CD4-positive, alpha-beta T cell treated with Interferon gamma for 1 hour (primary cell): ENCODE results near the gene ZCCHC14.
"Not testable (repeated sequence)": the region's sequence is repeated elsewhere in the genome, so short reads cannot be mapped to it uniquely, and the experiment has no call there.

ENCODE experiments used
- DNase-seq: peaks from one replicate; pipeline ENCODE4 v3.0.0-alpha.2; 2020

Gene ZCCHC14

DNA sequence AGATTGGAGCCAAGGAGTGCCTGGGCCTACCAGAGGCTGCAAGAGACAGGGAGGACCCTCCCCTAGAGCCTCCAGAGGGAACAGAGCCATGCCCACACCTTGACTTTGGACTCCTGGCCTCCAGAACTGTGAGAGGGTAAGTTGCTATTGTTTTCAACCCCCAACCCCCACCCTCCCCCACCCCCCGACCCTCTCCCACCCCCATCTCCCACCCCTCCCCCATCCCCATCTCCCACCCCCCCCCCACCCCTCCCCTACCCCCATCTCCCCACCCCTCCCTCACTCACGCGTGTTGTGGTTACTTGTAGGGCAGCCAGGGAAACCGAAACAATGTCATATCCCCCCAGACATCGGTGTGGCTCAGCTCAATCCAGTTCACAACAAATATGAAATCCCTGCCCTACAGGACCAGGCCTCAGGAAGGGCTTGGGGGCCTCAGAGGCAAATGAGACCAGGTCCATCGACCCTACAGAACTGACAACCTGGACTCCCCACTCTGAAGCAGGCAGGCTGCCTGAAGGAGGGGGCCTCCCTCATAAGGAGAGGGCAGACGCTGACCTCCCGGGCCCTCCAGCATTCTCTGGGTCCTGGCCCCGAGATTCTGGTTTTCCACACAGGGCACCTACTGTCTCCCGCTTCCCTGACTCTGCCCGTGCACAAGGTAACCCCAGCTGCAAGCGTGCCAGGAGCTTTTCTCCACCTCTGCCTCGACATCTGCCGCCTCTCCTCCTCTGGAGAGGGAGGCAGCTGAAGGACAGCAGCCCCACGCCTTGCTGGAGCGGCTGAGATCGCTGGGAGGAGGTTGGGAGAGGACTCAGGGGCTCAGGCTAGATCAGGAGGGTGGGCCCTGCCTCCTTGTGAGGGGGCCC, 3.0 kb upstream of the ZCCHC14 start:
- DNase-seq = no peak

DNA sequence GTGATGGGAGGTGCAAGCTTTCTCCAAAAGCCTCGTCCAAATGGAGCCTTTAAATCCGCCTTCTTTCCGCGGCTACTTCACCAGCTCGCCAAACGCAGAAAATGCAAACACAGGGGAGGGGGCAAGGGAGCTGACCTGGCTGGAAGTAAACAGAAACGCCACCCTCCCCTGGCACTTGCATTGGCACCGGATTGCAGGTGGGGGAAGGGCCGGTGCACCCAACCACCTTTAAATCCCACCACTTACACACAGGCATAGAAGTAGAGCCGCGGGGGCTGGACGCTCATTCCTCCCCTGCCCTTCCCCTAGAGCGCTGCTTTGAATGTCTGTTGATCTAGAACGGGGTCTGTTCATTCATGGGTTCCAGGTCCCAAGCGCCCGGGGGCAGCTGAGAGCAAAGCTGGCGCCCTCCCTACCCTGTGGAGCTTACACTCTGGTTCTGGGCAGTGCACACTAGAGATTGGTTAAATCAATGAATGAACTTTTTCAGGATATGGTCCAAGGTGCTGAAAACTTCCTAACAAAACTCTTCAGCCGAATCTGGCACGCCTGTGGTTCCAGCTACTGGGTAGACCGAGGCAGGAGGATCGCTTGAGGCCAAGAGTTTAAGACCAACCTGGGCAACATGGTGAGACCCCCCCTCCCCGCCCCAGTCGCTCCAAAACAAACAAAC, 920 bp upstream of the ZCCHC14 start:
- DNase-seq = no peak

DNA sequence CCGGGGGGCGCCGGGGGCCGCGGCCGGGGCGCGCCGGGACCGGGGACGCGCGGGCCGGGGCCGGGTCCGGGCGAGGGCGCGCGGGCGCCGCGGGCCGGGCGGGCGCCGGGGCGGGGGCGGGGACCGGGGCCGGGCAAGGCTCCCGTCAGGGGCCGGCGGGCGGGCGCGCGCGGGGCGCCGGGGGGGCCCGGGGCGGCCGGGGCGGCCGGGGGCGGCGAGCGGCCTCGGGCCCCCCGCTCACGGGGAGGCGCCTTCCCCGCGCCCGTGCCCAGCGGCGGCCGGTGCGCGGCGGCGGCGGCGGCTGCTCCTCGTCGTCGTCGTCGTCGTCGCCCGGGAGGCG, 563 bp downstream of the ZCCHC14 start:
- no peak for DNase-seq

DNA sequence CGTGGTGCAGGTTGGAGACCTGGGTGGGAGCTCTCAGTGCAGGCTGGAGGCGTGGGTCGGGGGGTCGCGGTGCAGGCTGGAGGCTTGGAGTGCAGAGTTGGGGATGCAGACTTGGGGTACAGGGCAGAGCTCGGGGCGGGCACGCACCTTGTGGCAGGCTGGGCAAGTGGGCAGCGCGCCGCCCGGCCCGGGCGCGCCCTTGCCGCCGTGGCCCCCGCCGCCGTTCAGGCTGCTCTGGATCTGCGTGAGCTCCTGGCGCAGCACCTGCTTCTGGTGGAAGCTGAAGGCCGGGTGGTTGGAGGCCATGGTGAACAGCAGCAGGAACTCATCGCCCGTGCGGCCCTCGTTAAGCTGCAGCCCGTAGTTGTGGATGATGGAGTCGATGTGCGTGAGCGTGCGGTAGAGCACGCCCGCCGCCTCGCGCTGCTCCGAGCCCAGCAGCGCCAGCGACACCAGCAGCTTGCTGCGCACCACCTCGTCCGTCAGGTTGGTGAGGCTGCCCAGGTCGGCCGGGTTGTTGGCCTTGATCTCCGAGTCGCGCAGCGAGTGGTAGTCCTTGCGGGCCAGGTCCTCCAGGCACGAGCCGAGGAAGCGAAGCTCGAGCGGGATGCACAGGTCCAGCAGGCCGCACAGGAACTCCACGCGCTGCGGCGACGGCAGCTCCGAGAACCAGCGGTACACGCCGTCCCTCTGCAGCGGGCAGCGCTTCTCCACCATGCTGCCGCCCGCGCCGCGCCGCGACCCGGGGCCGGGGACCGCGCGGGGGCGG, 1.1 kb downstream of the ZCCHC14 start:
- DNase-seq = peak; percentile 13

DNA sequence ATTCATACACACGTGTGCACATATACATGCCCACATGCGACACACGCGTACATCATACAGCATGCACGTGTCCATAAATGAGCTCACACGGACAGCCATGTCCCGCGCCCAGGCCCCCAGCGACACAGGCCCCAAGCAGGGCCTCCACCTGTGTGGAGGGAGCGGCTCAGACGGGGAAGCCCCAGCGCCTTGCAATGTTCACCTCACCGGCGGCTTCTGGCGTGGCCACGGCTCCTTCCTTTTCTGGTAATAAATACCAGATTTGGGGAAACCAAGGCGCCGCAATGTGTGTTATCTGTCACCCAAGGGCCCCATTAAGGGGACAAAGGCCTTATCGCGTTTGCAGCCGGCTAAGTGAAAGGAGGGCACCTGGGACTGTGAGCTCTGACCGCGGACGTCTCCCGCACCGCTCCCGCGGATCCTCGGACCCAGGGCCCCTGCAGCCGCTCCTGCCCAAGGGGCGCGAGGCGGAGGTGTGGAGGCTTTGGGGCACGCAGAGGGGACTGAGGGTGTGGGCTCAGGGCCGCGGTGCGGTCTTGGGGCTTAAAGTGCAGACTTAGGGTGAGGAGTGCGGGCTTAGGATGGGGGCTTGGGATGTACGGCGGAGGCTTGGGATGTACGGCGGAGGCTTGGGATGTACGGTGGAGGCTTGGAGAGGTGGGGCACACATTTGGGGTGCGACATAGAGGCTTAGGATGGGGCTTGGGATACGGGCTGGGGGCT, 1.9 kb downstream of the ZCCHC14 start:
- peak; percentile 42 for DNase-seq

DNA sequence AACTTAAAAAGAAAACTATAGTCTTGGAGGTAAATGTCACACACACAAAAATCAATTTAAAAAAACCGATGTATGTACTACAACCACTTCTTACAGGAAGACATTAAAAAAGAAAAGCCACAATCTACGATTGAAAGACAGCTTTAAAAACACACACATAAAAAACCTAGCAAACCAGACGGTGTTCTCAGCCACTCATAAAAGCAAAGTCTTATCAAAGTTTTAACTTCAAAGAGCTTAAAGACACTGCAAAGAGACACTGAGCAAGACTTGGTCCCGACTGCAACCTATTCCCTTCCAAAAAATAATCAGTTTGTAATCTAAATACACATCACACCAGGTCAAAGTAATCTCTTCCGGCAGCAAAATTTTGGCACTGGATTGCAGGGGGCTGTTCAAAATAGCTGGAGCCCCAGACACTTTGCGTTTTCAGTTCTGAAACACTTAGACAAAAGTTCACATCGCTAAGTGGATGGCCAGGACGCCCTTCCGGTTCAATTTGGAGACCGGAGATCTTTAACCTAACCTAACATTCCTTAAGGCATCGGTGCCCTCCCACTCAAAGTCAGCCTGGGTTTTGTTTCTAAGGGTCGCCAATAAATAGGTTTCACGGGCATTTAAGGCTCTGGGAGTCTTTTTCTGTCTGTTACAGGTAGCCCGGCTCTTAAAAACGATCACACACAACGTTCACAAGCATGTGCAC, 2.6 kb downstream of the ZCCHC14 start:
- no peak for DNase-seq

DNA sequence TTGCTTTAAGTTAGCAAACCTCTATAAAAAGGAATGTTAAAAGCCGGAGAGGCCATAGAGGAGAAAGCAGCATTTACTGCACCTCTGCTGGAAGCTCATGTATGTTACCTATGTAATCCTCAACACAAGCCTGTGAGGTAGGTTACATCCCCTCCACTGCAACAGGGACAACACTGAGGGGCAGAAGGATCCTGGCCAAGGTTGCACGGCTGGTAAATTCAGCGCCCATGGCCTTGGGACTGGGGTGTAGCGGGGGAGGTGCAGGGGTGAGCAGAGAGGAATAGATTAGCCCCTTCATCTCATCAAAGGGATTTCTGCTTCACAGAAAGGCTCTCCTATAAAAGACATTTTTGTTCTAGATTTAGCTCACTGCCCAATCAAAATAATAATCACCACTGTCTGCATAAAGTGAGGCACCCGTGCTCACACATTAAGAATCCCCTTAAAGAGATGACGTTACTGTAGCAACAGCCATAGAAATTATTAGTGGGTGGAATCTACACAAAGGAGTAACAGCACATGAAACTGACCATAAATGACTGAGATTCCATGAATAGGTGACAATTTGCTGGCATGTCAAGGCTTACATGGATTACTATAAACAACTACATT, 3.3 kb downstream of the ZCCHC14 start:
- no peak for DNase-seq

DNA sequence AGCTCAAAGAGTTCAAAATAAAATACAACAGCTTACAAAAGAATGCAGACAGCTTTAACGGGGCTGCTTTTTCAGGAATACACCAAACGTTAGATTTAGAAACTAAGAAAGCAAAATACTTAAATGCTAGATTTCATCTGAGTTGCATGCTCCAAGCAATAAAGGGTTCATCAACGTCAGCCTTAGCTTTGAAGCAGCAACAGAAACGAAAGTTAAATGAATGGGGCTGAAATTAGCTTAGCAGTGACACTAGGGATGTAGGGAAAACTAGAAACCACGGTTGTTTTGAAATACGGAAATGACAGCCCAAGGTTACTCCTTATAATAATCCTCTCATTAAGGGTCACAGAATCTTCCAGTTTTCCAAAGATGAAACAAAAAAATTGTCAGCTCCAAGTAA, 3.9 kb downstream of the ZCCHC14 start:
- not testable (repeated sequence) for DNase-seq

DNA sequence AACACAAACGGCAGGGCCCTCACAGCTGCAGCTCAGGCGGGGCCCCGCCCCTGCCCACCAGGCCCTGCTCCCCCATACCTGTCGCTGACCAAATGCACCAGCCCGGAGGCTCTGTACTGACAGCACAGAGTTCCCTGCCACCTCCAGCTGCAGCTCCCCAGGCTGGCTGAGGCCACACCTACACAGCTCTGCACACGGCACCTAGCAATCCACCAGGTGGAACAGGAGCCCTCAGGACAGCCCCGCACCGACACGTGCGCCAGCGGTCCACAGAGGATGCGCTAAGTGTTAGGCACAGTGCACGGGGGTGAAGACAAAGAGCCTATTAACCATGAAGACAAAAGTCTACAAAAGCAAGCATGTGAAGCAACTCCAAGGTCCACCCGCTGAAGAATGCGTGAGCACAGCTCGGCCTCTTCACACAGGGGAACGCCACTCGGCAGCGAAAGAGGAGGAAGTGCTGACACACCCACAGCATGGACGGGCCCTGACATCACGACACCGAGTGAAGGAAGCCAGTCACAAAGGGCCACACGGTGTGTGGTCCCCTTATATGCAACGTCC, 5.4 kb downstream of the ZCCHC14 start:
- DNase-seq = peak; percentile 21

DNA sequence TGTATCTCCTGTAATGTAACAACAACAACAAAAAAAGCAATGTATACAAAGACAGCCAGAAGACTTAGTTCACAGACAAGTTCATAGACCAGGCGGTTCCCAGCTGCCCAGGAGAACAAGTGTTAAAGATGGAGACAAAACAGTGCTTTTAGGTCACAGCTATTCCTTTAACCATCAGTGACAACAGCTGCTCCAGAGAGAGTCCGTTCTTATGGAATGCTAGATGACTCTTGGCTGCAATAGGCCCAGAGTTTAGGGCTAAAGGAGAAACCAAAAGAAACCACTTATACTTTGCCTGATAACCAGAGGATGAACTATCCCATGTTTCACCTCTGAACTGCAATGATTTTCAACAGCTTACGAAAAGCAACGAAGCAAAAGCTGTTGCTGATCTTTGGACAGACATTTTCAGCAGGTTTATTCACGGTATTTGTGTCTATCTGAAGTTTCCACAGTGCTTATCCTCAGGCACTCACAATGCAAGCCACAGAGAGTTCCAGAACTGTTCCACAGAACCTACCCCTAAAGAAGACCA, 6.0 kb downstream of the ZCCHC14 start:
- DNase-seq = no peak

DNA sequence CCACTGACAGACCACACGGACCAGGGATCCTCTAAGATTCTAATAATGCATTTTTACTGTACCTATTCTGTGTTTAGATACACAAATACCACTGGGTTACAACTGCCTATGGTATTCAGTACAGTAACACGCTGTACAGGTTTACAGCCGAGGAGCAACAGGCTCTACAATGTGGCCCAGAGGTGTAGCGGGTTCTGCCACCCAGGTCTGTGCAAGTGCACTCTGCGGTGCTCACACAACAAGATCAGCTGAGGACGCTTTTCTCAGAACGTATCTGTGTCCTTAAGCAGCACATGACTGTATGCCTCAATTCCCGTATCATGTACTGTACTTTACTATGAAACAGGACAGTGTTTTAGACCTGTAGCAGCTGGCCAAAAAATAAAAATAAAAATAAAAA, 6.5 kb downstream of the ZCCHC14 start:
- no peak for DNase-seq

DNA sequence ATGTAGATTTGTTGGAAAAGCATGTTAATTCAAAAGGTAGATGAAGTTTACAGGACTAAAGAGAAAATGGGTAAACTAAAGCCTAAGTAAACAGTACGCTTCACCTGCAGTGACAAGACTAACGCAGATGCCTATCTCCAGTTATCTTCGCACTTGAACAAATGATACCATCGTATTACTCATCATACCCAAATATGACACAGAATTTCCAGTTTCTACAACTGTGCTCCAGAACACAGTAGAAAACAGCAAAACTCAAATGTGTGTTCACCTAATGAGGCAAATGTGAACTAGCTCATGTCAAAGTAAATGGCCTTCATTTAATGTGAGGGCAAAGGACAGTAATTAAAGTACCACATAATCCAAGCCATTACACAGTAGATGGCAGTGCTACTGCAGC, 7.0 kb downstream of the ZCCHC14 start:
- not testable (repeated sequence) for DNase-seq

DNA sequence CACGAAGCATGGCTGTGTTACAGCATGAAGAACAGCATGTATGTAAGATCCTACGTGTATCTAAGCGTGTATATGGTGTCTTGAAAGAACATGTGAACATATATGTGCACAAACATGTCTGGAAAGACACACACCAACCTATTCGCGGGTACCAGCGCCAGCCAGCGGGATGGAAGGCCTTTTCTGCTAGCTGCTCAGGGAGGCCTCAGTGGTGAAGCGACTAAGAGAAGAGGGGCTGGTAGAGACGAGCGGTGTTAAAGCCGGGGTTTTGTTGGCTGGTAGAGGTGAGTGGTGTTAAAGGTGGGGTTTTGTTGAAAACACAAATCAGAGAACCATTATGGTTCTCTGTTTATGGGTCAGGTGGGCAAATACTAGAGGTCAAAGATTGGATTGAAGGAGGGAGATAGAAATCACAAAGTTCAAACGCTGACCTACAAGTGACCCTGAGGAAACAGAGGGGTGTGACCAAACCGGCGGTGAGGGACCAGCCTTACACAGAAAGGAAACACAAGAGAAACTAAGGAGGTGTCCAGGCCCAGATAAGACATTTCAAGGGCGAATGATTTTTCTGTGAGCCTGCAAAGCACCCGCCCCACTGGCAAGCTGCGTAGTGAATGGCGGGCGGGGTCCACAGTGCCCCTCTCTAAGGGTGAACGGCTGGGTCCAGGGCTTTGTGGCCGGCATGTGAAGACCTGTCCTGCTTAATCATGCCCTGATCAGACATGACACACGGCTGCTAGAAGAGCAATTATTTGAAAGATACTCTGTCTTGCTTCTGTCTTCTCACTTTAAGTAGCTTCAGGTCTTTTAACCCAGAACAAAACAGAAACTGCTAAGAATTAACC, 8.1 kb downstream of the ZCCHC14 start:
- DNase-seq = no peak

DNA sequence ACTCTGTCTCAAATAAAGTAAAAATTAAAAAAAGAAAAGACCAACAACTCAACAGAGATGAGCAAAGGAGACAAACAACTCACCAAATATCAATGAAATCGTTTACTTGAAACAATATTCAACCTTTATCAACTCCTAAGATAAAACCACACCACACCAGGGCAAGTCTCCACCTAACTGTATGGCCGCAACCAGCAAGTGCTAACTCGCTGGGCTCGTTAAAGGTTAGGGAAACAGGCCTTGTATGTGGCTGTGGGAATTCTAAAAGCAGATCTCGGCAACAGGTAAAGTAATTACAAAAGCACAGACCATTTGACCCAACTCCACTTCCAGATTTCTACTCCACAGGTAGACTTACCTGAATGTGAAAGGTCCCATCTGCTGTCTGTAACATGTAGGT, 9.3 kb downstream of the ZCCHC14 start:
- no peak for DNase-seq

DNA sequence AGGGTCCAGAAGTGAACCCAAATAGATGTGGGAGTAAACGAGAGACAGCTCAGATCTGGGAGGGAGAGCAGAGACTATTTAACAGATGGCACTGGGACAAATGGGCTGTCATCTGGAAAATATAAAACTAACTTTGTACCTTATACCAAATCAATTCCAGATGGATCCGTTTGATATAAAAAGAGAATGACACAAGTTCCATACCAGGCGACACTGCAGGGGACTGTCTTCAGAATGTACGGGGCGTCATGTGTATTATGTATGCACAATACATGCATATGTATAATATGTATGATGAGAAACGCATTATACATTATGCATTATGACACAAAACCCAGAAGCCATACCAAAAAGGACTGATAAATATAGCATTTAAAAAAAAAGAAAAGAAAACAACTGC, 10.2 kb downstream of the ZCCHC14 start:
- DNase-seq = not testable (repeated sequence)

DNA sequence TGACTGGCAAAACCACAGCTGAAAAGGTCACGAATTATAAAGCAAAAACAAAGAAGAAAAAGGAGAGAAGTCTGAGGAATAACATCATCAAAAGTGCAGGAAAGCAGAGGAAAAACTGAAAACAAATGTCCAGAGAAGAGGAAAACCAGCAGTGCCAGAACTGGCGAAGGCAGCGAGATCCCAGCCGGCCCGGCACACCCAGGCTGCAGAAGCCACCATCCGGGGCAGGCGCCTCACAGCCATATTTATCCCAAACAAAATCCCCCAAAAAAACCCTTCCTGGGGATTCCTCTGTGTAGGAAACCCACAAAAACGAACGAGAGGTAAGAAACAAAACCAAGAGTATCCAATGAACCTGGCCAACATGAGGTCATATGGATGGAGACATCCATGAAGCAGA, 10.6 kb downstream of the ZCCHC14 start:
- no peak for DNase-seq

DNA sequence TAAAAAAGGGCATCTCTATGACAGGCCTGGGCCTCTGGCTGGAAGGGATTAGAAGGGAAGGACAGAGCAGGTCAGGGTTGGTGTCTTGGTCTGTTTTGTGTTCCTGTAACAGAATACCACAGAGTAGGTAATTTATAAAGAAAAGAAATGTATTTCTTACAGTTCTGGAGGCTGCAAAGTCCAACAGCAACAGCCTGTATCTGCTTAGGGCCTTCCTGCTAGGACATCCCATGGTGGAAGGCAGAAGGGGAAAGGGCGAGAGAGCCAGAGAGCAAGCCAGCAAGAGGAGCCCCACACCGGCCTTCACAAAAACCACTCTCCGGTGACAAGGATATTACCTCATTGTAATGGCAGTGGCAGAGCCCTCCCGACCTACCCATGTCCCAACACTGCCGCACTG, 11.1 kb downstream of the ZCCHC14 start:
- not testable (repeated sequence) for DNase-seq

DNA sequence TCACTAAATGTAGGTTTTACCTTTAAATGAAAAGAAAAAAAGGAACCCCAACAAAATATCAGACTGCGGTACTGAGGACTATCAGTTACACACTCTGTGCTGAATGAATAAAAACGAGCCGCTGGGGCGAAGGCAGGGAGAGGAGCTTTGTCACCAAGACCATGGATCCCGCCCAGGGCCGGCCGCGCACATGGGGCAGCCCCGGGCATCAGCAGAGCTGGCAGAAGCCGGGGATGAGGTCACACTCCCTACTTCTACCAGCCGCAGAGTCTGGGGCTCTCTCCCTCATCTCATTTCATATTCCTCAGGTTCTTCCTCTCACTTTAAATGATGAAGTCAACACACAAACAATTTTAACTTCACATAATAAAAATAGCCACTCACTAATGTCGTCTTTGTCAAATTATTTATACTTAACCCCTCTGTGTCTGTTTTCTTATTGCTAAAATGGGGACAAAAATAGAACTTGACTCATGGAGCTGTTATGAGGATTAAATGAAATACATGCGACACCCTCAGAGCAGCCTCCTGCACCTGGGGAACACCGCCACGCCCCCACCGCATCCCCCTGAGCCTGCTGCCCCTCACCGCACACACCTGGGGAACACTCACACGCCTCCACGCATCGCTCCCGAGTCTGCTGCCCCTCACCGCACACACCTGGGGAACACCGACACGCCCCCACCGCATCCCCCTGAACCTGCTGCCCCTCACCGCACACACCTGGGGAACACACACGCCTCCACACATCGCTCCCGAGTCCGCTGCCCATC, 15.4 kb downstream of the ZCCHC14 start:
- not testable (repeated sequence) for DNase-seq

DNA sequence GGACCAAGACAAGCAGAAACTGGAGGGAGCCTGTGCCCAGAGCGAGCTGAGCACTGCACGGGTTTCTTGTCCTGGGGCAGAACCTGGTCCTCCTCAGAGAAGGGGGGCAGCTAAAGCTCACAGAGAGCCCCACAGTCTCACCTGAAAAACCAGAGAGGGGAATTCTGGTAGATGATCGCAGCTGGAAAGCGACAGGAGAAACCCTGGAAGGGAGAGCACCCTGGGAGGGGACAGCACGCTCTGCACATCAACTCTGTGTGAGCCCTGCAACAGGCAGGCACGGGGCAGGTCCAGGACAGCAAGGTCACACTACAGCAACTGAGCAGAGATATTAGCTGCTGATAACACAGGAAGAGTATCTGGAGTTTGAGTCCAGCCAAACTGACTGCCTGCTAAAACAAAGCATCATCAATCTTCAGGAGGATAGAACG, 18.2 kb downstream of the ZCCHC14 start:
- no peak for DNase-seq

DNA sequence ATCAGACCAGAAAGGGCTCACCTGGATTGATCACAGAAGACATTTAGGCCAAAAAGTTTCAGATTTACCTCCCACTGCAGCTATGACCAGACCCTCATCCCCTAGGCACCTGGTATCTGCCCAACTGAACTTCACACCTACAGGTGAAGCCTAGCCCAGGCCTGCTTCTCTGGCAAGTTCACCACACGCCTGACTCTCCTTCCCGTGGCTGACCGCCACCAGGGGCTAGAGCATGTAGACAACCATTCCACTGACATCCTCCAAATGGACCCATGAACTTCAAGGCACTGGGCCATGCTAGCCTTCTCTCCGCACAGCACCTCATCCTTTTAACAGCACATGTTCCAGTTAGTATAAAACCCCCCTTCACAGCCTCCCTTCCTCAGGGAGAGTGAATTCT, 18.8 kb downstream of the ZCCHC14 start:
- DNase-seq = no peak
